Mesenchymal stem cell (in vitro differentiated cells and primary cell): ENCODE data around the gene IL1R2.
A peak's percentile ranks its signal among the peaks of the same experiment; 100 is the strongest.

ENCODE experiments used
- DNase-seq: peaks from one replicate; pipeline ENCODE4 v3.0.0-alpha.2; 2013
- H2AFZ ChIP-seq: one replicate; pipeline ENCODE4 v1.6.1; 2013; ENCODE audit warnings: low read depth, mild to moderate bottlenecking, control low read depth, inconsistent platforms, low read length, moderate library complexity
- H2AK5ac ChIP-seq: 2 replicates; pipeline ENCODE4 v1.6.1; 2013; ENCODE audit warnings: low read length, moderate library complexity, mild to moderate bottlenecking, inconsistent platforms; ENCODE audit not compliant: severe bottlenecking
- H2BK120ac ChIP-seq: one replicate; pipeline ENCODE4 v1.6.1; 2013; ENCODE audit warnings: low read depth, mild to moderate bottlenecking, inconsistent platforms, low read length, moderate library complexity
- H2BK12ac ChIP-seq, 2 experiments: one replicate each; pipeline ENCODE4 v1.6.1; 2013; ENCODE audit warnings: inconsistent platforms in 2 of 2, low read length in 2 of 2, mild to moderate bottlenecking in 2 of 2, moderate library complexity in 2 of 2, control low read depth in 1 of 2
- H2BK15ac ChIP-seq: one replicate; pipeline ENCODE4 v1.6.1; 2013; ENCODE audit warnings: mild to moderate bottlenecking, low read depth, inconsistent platforms; ENCODE audit not compliant: poor library complexity, severe bottlenecking
- H2BK5ac ChIP-seq: 2 replicates; pipeline ENCODE4 v1.6.1; 2013; ENCODE audit warnings: low read depth, mild to moderate bottlenecking, low read length, control low read depth, inconsistent platforms; ENCODE audit not compliant: poor library complexity, severe bottlenecking
- H3K14ac ChIP-seq, 2 experiments: one replicate each; pipeline ENCODE4 v1.6.1; 2013; ENCODE audit warnings: inconsistent platforms in 2 of 2, low read length in 2 of 2, control low read depth in 1 of 2, mild to moderate bottlenecking in 1 of 2, moderate library complexity in 1 of 2
- H3K18ac ChIP-seq, 2 experiments: one replicate each; pipeline ENCODE4 v1.6.1; 2013; ENCODE audit warnings: inconsistent platforms in 2 of 2, low read length in 2 of 2, control low read depth in 1 of 2, low read depth in 1 of 2, mild to moderate bottlenecking in 1 of 2
- H3K23ac ChIP-seq, 2 experiments: one replicate each; pipeline ENCODE4 v1.6.1; 2013; ENCODE audit warnings: inconsistent platforms in 2 of 2, low read length in 2 of 2, mild to moderate bottlenecking in 2 of 2, moderate library complexity in 2 of 2, control low read depth in 1 of 2
- H3K27ac ChIP-seq: 2 replicates; pipeline ENCODE4 v1.5.1; 2013; ENCODE audit warnings: mild to moderate bottlenecking, moderate library complexity, low read length, control low read depth, inconsistent platforms; ENCODE audit not compliant: poor library complexity, severe bottlenecking
- H3K27me3 ChIP-seq, 2 experiments: 2 replicates each; pipeline versions ENCODE4 v1.6.1 to v1.7.0; 2013; ENCODE audit warnings: low read length in 2 of 2, mild to moderate bottlenecking in 2 of 2, moderate library complexity in 2 of 2, control low read depth in 1 of 2, inconsistent platforms in 1 of 2; ENCODE audit not compliant: control insufficient read depth in 1 of 2, insufficient read depth in 1 of 2
- H3K36me3 ChIP-seq, 2 experiments: 2 replicates each; pipeline versions ENCODE4 v1.6.1 to v1.7.0; 2013; ENCODE audit warnings: low read length in 2 of 2, control low read depth in 1 of 2, inconsistent platforms in 1 of 2, low read depth in 1 of 2, mild to moderate bottlenecking in 1 of 2; ENCODE audit not compliant: insufficient read depth in 2 of 2, control insufficient read depth in 1 of 2
- H3K4ac ChIP-seq, 2 experiments: one replicate each; pipeline ENCODE4 v1.6.1; 2013; ENCODE audit warnings: inconsistent platforms in 2 of 2, low read length in 2 of 2, mild to moderate bottlenecking in 2 of 2, moderate library complexity in 2 of 2, control low read depth in 1 of 2, low read depth in 1 of 2
- H3K4me1 ChIP-seq: 2 replicates; pipeline ENCODE4 v1.6.1; 2013; ENCODE audit warnings: low read depth, low read length, control low read depth; ENCODE audit not compliant: control insufficient read depth, insufficient read depth
- H3K4me2 ChIP-seq: 2 replicates; pipeline ENCODE4 v1.6.1; 2013; ENCODE audit warnings: low read length, mild to moderate bottlenecking, inconsistent platforms; ENCODE audit not compliant: poor library complexity, severe bottlenecking
- H3K4me3 ChIP-seq, 2 experiments: 2 replicates each; pipeline versions ENCODE4 v1.5.1 to v1.7.0; 2013; ENCODE audit warnings: low read length in 2 of 2, mild to moderate bottlenecking in 2 of 2, control low read depth in 1 of 2, low read depth in 1 of 2; ENCODE audit not compliant: insufficient read depth in 1 of 2
- H3K79me1 ChIP-seq: replicated peaks from 2 replicates; pipeline ENCODE4 v1.6.1; 2013; ENCODE audit warnings: mild to moderate bottlenecking, control low read depth, low read length, inconsistent platforms; ENCODE audit not compliant: poor library complexity, severe bottlenecking
- H3K9ac ChIP-seq: 2 replicates; pipeline ENCODE4 v1.7.0; 2013; ENCODE audit warnings: mild to moderate bottlenecking, low read length, moderate library complexity
- H3K9me3 ChIP-seq: 2 replicates; pipeline ENCODE4 v1.7.0; 2013; ENCODE audit warnings: mild to moderate bottlenecking, low read length; ENCODE audit not compliant: control insufficient read depth
- H4K8ac ChIP-seq: one replicate; pipeline ENCODE4 v1.6.1; 2013; ENCODE audit warnings: inconsistent platforms, mild to moderate bottlenecking, low read length, moderate library complexity
- H4K91ac ChIP-seq: one replicate; pipeline ENCODE4 v1.6.1; 2013; ENCODE audit warnings: mild to moderate bottlenecking, low read length, inconsistent platforms
- WGBS: methylation state at CpG from one replicate; pipeline ENCODE4 v1.1.7; 2013; ENCODE audit warnings: mixed read lengths; 5-methylcytosine and 5-hydroxymethylcytosine counted together

IL1R2 gene

GRCh38 chr2:101998556-101998895 is 6.8 kb downstream of the IL1R2 start:
- Histone ChIP-seq H3K23ac (no peak overlapping the region), H2BK15ac (no peak overlapping the region), H3K9me3 (no peaks in the 10 kb centered on the region), H3K36me3 (no peaks in the 10 kb centered on the region), H2BK5ac (no peak overlapping the region), H3K79me1 (no peaks in the 10 kb centered on the region), H2AK5ac (no peak overlapping the region), H4K8ac (no peak overlapping the region), H2BK12ac (no peak overlapping the region), H3K4me2 (no peak overlapping the region), H3K9ac (no peak overlapping the region), H4K91ac (no peak overlapping the region), H3K18ac (no peak overlapping the region), H2BK120ac (no peak overlapping the region), H3K4ac (no peak overlapping the region), H3K27ac (no peak overlapping the region), H2AFZ (no peak overlapping the region), H3K4me1 (peaks cover 3% of the 10 kb centered on the region), H3K27me3 (peaks cover 33 to 34% of the 10 kb centered on the region in 2 experiments), H3K14ac (no peak overlapping the region), H3K4me3 (no peak overlapping the region)
- no peak for DNase-seq
- WGBS: 79% methylated on average over 2 of the region's 2 CpGs

- Histone ChIP-seq H3K9ac (no peak overlapping the region), H3K9me3 (no peaks in the 10 kb centered on the region), H2BK15ac (no peak overlapping the region), H3K14ac (no peak overlapping the region), H3K4me3 (no peak overlapping the region), H3K18ac (no peak overlapping the region), H3K79me1 (no peaks in the 10 kb centered on the region), H4K91ac (no peak overlapping the region), H3K4me1 (peaks cover 3% of the 10 kb centered on the region), H3K36me3 (no peaks in the 10 kb centered on the region), H2AFZ (no peak overlapping the region), H2BK12ac (no peak overlapping the region), H2AK5ac (no peak overlapping the region), H2BK120ac (no peak overlapping the region), H3K4ac (no peak overlapping the region), H3K23ac (no peak overlapping the region), H4K8ac (no peak overlapping the region), H3K4me2 (no peak overlapping the region), H3K27ac (no peak overlapping the region), H3K27me3 (peaks cover 27 to 29% of the 10 kb centered on the region in 2 experiments), H2BK5ac (no peak overlapping the region)
- peak; percentile 39 for DNase-seq
- 94% methylated on average over 5 of the region's 6 CpGs for WGBS
Measured at GRCh38 chr2:101998896-101999789, 7.4 kb downstream of the IL1R2 start.

GRCh38 chr2:102000012-102000411 is 8.3 kb downstream of the IL1R2 start:
- no peak overlapping the region for H2BK15ac ChIP-seq
- H2BK5ac ChIP-seq: no peak overlapping the region
- H4K91ac ChIP-seq: no peak overlapping the region
- peaks cover 3% of the 10 kb centered on the region for H3K4me1 ChIP-seq
- no peak overlapping the region for H3K4me3 ChIP-seq
- H3K9ac ChIP-seq: no peak overlapping the region
- H3K18ac ChIP-seq: no peak overlapping the region
- DNase-seq: no peak
- H3K23ac ChIP-seq: no peak overlapping the region
- H2BK120ac ChIP-seq: no peak overlapping the region
- 94% methylated on average over 6 of the region's 6 CpGs for WGBS
- H3K27ac ChIP-seq: no peak overlapping the region
- H3K4ac ChIP-seq: no peak overlapping the region
- H3K4me2 ChIP-seq: no peak overlapping the region
- no peak overlapping the region for H2BK12ac ChIP-seq
- H3K14ac ChIP-seq: no peak overlapping the region
- no peaks in the 10 kb centered on the region for H3K79me1 ChIP-seq
- no peak overlapping the region for H4K8ac ChIP-seq
- H2AK5ac ChIP-seq: no peak overlapping the region
- no peaks in the 10 kb centered on the region for H3K9me3 ChIP-seq
- H2AFZ ChIP-seq: no peak overlapping the region
- peaks cover 18 to 21% of the 10 kb centered on the region in 2 experiments for H3K27me3 ChIP-seq
- H3K36me3 ChIP-seq: no peaks in the 10 kb centered on the region

GRCh38 chr2:102000813-102001766 is 9.3 kb downstream of the IL1R2 start:
- Histone ChIP-seq H2AFZ (no peak overlapping the region), H3K4me1 (peaks cover 3% of the 10 kb centered on the region), H4K8ac (no peak overlapping the region), H3K36me3 (no peaks in the 10 kb centered on the region), H3K18ac (no peak overlapping the region), H3K23ac (no peak overlapping the region), H4K91ac (no peak overlapping the region), H3K9me3 (no peaks in the 10 kb centered on the region), H2BK120ac (no peak overlapping the region), H3K14ac (no peak overlapping the region), H2AK5ac (no peak overlapping the region), H2BK15ac (no peak overlapping the region), H3K4me2 (no peak overlapping the region), H2BK5ac (no peak overlapping the region), H3K4ac (no peak overlapping the region), H2BK12ac (no peak overlapping the region), H3K9ac (no peak overlapping the region), H3K27me3 (peaks cover 11 to 13% of the 10 kb centered on the region in 2 experiments), H3K4me3 (no peak overlapping the region), H3K27ac (no peak overlapping the region), H3K79me1 (no peaks in the 10 kb centered on the region)
- no peak for DNase-seq
- WGBS: 87% methylated on average over 7 of the region's 7 CpGs
